Esophagus squamous epithelium (tissue), 5 donors: ENCODE measurements around the gene RIMBP2. TPM values are rescaled to one million over a fixed set of nuclear protein-coding genes. Genes with fewer than 3 reads are reported as not detected.

ENCODE experiments used
- DNase-seq: peaks from one replicate; lab custom pipeline; 2025; lab: John Stamatoyannopoulos, UW
- H3K27ac ChIP-seq, 4 donors: fragments of 200-600 bp; sonication (generic); one replicate each; pipeline ENCODE4 v1.5.1; 2016 to 2019; ENCODE audit warnings: mild to moderate bottlenecking in 1 of 4
- H3K27me3 ChIP-seq, 4 donors: fragments of 200-600 bp; sonication (generic); 1 replicate in 3 of 4; 2 replicates in 1 of 4; pipeline versions ENCODE4 v1.5.1 to v1.6.0; 2017 to 2021; ENCODE audit warnings: antibody characterized with exemption in 1 of 4
- H3K36me3 ChIP-seq, 3 donors: fragments of 200-600 bp; sonication (generic); one replicate each; pipeline ENCODE4 v1.5.1; 2016 to 2019
- H3K4me1 ChIP-seq, 3 donors: fragments of 200-600 bp; sonication (generic); one replicate each; pipeline ENCODE4 v1.5.1; 2017 to 2019
- H3K4me3 ChIP-seq, 4 donors: fragments of 200-600 bp; sonication (generic); 1 replicate in 3 of 4; 2 replicates in 1 of 4; pipeline ENCODE4 v1.5.1; 2016 to 2019; ENCODE audit warnings: mild to moderate bottlenecking in 2 of 4, moderate library complexity in 1 of 4
- H3K9me3 ChIP-seq, 3 donors: fragments of 200-600 bp; sonication (generic); one replicate each; pipeline ENCODE4 v1.5.1; 2016 to 2019
- POLR2A ChIP-seq, 4 donors: fragments of 450-650 bp; IDR thresholded peaks; one replicate each; pipeline ENCODE4 v1.6.1; 2017; ENCODE audit warnings: antibody characterized with exemption in 4 of 4, mild to moderate bottlenecking in 4 of 4, moderate library complexity in 3 of 4
- WGBS, 2 donors: methylation state at CpG; one replicate each; pipeline ENCODE4 v1.1.5; 2018; 5-methylcytosine and 5-hydroxymethylcytosine counted together
- intact Hi-C: fragments of 100-400 bp; cut with DNase I; formaldehyde crosslinking; loops from one replicate; pipeline ENCODE4 v1.15.0; 2022
- total RNA-seq, 4 donors: library from RNA; depleted of rRNA; stranded (reverse); fragments of >200 nt; gene quantifications; one replicate each; pipeline ENCODE4 v1.1.0, GENCODE V29; 2016
- TF ChIP-seq, protein P1 (sequence below), 6 experiments: fragments of 450-650 bp in 4 of 6; fragments of 200-600 bp in 2 of 6; sonication (generic) in 2 of 6; IDR thresholded peaks; one replicate each; pipeline ENCODE4 v1.5.1; 2016 to 2019; ENCODE audit warnings: antibody characterized with exemption in 6 of 6, mild to moderate bottlenecking in 4 of 6, moderate library complexity in 4 of 6
- donor health status: DM: yes; HTN: yes; CAD: no.

Gene RIMBP2
- total RNA-seq, 4 donors from 2014 or later, result 0.08 to 0.76 (median 0.46) TPM

DNA sequence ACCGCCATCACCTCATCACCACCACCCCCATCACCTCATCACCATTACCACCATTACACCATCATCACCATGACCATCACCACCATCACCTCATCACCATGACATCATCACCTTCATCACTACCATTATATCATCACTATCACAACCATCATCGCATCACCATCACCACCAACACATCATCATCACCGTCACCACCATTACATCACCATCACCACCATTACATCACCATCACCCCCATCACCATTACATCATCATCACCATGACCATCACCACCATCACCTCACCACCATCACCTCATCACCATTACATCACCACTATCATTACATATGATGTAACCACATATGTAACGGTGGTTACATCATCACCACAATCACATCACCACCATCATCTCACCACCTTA is 132.3 kb downstream of the RIMBP2 start:
- intact Hi-C loops, result no loop called here

DNA sequence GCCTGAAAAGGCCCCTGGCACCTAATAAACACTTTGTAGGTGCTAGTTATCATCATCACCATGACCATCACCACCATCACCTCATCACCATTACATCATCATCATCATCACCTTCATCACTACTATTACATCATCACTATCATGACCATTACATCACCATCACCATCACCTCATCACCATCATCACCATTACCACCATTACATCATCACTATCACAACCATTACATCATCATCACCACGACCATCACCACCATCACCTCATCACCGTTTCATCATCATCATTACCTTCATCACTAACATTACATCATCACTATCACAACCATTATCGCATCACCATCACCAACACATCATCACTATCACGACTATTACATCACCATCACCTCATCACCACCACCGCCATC is 132.8 kb downstream of the RIMBP2 start:
- Histone ChIP-seq H3K9me3 (no peaks in the 10 kb centered on the region), H3K4me1 (no peaks in the 10 kb centered on the region), H3K4me3 (no peak overlapping the region), H3K27me3 (no peaks in the 10 kb centered on the region), H3K27ac (no peak overlapping the region), H3K36me3 (no peaks in the 10 kb centered on the region)
- WGBS, 2 donors, result 74 to 79% methylated on average over 5 of the region's 5 CpGs
- intact Hi-C loops, result no loop called here
- no peak for DNase-seq
- TF ChIP-seq POLR2A (IDR thresholded peaks at IDR 0.05), result no peak
- TF ChIP-seq, protein P1, sequence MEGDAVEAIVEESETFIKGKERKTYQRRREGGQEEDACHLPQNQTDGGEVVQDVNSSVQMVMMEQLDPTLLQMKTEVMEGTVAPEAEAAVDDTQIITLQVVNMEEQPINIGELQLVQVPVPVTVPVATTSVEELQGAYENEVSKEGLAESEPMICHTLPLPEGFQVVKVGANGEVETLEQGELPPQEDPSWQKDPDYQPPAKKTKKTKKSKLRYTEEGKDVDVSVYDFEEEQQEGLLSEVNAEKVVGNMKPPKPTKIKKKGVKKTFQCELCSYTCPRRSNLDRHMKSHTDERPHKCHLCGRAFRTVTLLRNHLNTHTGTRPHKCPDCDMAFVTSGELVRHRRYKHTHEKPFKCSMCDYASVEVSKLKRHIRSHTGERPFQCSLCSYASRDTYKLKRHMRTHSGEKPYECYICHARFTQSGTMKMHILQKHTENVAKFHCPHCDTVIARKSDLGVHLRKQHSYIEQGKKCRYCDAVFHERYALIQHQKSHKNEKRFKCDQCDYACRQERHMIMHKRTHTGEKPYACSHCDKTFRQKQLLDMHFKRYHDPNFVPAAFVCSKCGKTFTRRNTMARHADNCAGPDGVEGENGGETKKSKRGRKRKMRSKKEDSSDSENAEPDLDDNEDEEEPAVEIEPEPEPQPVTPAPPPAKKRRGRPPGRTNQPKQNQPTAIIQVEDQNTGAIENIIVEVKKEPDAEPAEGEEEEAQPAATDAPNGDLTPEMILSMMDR (IDR thresholded peaks at IDR 0.05), result no peak

More for the DNA sequence above, 132.3 kb downstream of the RIMBP2 start:
- no peak for TF ChIP-seq POLR2A (IDR thresholded peaks at IDR 0.05)
- TF ChIP-seq, protein P1 (IDR thresholded peaks at IDR 0.05), result no peak
- no peak for DNase-seq
- Histone ChIP-seq H3K27ac (no peak overlapping the region), H3K27me3 (no peaks in the 10 kb centered on the region), H3K36me3 (no peaks in the 10 kb centered on the region), H3K9me3 (no peaks in the 10 kb centered on the region), H3K4me3 (no peak overlapping the region), H3K4me1 (no peaks in the 10 kb centered on the region)
- WGBS, 2 donors, result 72 to 80% methylated on average over 3 to 4 of the region's 4 CpGs

DNA sequence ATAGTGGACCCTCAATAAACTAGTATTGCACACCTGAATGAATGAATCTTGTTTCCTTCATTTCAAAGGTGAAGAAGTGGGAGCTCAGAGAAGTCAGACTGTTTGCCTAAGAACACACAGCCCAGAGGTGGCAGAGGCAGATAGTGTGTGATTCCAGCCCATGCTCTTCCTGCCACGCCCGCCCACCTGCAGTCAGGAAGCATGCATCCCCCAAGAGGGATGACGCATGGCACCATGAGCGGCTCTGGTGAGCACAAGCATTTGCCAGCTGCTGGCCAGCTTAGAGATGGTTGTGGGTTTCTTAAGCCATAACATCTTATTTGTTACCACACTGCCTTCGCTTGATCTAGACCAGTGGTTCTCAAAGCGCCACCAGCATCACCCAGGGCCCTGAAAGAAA is 133.8 kb downstream of the RIMBP2 start:
- no peak overlapping the region for H3K27ac ChIP-seq
- no peaks in the 10 kb centered on the region for H3K27me3 ChIP-seq
- intact Hi-C loops, result no loop called here
- H3K36me3 ChIP-seq, result no peaks in the 10 kb centered on the region
- WGBS, 2 donors, result 90 to 100% methylated on average over 2 to 3 of the region's 6 CpGs
- H3K4me1 ChIP-seq, result no peaks in the 10 kb centered on the region
- H3K9me3 ChIP-seq, result no peaks in the 10 kb centered on the region
- no peak overlapping the region for H3K4me3 ChIP-seq
- DNase-seq, result no peak
- TF ChIP-seq POLR2A (IDR thresholded peaks at IDR 0.05), result no peak
- TF ChIP-seq, protein P1 (IDR thresholded peaks at IDR 0.05), result no peak

DNA sequence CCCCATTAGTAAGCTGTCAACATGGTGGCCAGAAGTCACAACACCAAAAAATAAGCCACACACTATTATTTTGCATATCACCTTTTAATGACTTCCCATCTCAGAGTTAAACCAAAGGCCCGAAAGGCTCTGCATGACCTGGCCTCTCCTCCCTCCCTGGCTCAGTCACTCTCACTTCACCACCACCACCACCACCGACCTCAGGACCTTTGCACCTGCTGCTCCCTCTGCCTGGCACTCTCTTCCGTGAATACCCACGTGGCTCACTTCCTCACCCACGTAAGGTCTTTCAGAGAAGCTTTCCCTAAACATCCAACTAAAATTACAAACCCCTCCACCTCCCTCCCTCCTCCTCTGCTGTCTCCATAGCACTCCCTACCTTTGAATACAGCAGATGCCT is 134.3 kb downstream of the RIMBP2 start:
- intact Hi-C loops, result no loop called here
- Histone ChIP-seq H3K4me1 (no peaks in the 10 kb centered on the region), H3K27me3 (no peaks in the 10 kb centered on the region), H3K36me3 (no peaks in the 10 kb centered on the region), H3K4me3 (no peak overlapping the region), H3K27ac (no peak overlapping the region), H3K9me3 (no peaks in the 10 kb centered on the region)
- DNase-seq, result no peak
- WGBS, 2 donors, result 69 to 72% methylated on average over 5 of the region's 5 CpGs
- TF ChIP-seq, protein P1 (IDR thresholded peaks at IDR 0.05), result no peak
- no peak for TF ChIP-seq POLR2A (IDR thresholded peaks at IDR 0.05)

DNA sequence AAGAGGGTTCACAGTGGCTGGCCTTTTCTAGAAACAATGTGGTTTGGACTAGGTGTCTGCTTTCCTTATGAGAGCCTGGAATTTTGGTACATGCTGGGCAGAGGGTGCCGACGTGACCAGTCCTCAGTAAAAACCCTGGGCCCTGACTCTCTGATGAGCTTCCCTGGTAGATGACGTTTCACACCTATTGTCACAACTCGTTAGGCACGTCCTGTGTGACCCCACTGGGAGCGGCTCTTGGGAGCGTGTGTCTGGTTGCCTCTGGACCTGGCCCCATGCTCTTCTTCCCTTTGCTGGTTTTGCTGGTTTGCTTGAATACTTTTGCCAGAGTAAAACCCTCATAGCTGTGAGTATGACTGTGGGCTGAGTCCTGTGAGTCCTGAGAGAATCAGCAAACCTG is 136.9 kb downstream of the RIMBP2 start:
- intact Hi-C loops, result no loop called here
- Histone ChIP-seq H3K36me3 (no peaks in the 10 kb centered on the region), H3K4me3 (no peak overlapping the region), H3K9me3 (no peaks in the 10 kb centered on the region), H3K27me3 (no peaks in the 10 kb centered on the region), H3K4me1 (no peaks in the 10 kb centered on the region), H3K27ac (no peak overlapping the region)
- 48% methylated on average over 4 of the region's 7 CpGs for WGBS, 2 donors
- TF ChIP-seq POLR2A (IDR thresholded peaks at IDR 0.05), result no peak
- TF ChIP-seq, protein P1 (IDR thresholded peaks at IDR 0.05), result no peak
- no peak for DNase-seq
